Adrenal gland (tissue), 12 donors: Measurements from ENCODE around the gene ADAMTSL5. TPM values are rescaled to one million over a fixed set of nuclear protein-coding genes. Genes with fewer than 3 reads are reported as not detected.

Experiments
- DNase-seq, 7 donors: peaks; one replicate each; pipeline ENCODE4 v3.0.0-alpha.2; 2019 to 2020
- H3K27ac ChIP-seq, 5 donors: fragments of 200-600 bp; sonication (generic) in 4 of 5; 1 replicate in 3 of 5; 2 replicates in 2 of 5; pipeline versions ENCODE4 v1.5.1 to v1.8.0; 2016 to 2020; ENCODE audit warnings: mild to moderate bottlenecking in 1 of 5
- H3K27me3 ChIP-seq: fragments of 200-600 bp; 2 replicates; pipeline ENCODE4 v1.8.0; 2021
- H3K36me3 ChIP-seq, 2 donors: fragments of 200-600 bp; replicated peaks in 1 of 2; 1 replicate in 1 of 2; 2 replicates in 1 of 2; pipeline versions ENCODE4 v1.5.1 to v1.8.0; 2018 to 2022
- H3K4me1 ChIP-seq, 2 donors: fragments of 200-600 bp; replicated peaks in 1 of 2; 1 replicate in 1 of 2; 2 replicates in 1 of 2; pipeline versions ENCODE4 v1.5.1 to v1.8.0; 2018 to 2021
- H3K4me3 ChIP-seq, 4 donors: fragments of 200-600 bp; sonication (generic) in 3 of 4; one replicate each; pipeline ENCODE4 v1.5.1; 2016 to 2018
- H3K9me3 ChIP-seq, 3 donors: fragments of 200-600 bp; sonication (generic) in 1 of 3; replicated peaks in 1 of 3; 1 replicate in 2 of 3; 2 replicates in 1 of 3; pipeline versions ENCODE4 v1.5.1 to v1.8.0; 2016 to 2021
- POLR2A ChIP-seq, 2 donors: fragments of 450-650 bp; IDR thresholded peaks; one replicate each; pipeline ENCODE4 v1.6.1; 2017; ENCODE audit warnings: antibody characterized with exemption in 2 of 2, mild to moderate bottlenecking in 2 of 2, moderate library complexity in 1 of 2
- WGBS, 4 donors: extraction: QIAGEN DNeasy Blood & Tissue Kit in 2 of 4; methylation state at CpG; one replicate each; pipeline versions ENCODE4 v1.1.5 to v1.1.7; 2013 to 2017; 5-methylcytosine and 5-hydroxymethylcytosine counted together
- intact Hi-C, 2 donors: fragments of 100-400 bp; cut with DNase I; formaldehyde crosslinking; loops; one replicate each; pipeline versions ENCODE4 v1.14.1 to v1.15.0; 2022 to 2023
- polyA plus RNA-seq, 3 donors: library from polyadenylated mRNA; stranded (reverse); fragments of 200-250 nt in 2 of 3; fragments of 350-450 nt in 1 of 3; fragmentation: Illumina TruSeq in 1 of 3; extraction: RNeasy Lipid Tissue Mini Kit (QIAGEN cat#74804) in 1 of 3; gene quantifications; one replicate each; pipeline ENCODE4 v1.2.3, GENCODE V29; 2013 to 2014
- total RNA-seq, 9 donors: library from RNA; depleted of rRNA in 4 of 9; stranded (reverse); fragments of >200 nt in 4 of 9; fragments of 120-200 nt in 1 of 9; fragmentation: NEBNext Ultra II Directional in 1 of 9; extraction: Animal tissue kit (Norgen Biotek cat#: 25700) in 1 of 9; gene quantifications; one replicate each; pipeline versions ENCODE4 v1.1.0 to v1.2.4, GENCODE V29; 2013 to 2023
- TF ChIP-seq, protein P1 (sequence below), 6 experiments: fragments of 450-650 bp in 4 of 6; fragments of 200-600 bp in 2 of 6; sonication (generic) in 1 of 6; IDR thresholded peaks; 1 replicate in 5 of 6; 2 replicates in 1 of 6; pipeline versions ENCODE4 v1.5.1 to v1.8.0; 2016 to 2021; ENCODE audit warnings: antibody characterized with exemption in 6 of 6, mild to moderate bottlenecking in 2 of 6, moderate library complexity in 1 of 6
- donor health status: healthy with polysubstance abuse.
- donor health status: Bipolar disorder and iron deficiency.
- donor health status: DM: yes; HTN: yes; CAD: no.
- donor health status: DM: no; HTN: no; CAD: no.
- donor health status: DM: no; HTN: no; CAD: no.
- donor health status: DM: yes; HTN: yes; CAD: no.

ADAMTSL5 gene
- total and polyA plus RNA-seq, 12 donors, result 0.61 to 8.8 (median 1.8) TPM

- H3K4me1 ChIP-seq, result peaks cover 19 to 28% of the 10 kb centered on the region in 2 donors
- no peak for DNase-seq
- H3K27me3 ChIP-seq, result no peaks in the 10 kb centered on the region
- H3K36me3 ChIP-seq, result no peaks in the 10 kb centered on the region
- no peak overlapping the region for H3K4me3 ChIP-seq
- intact Hi-C loops, result no loop called here
- no peaks in the 10 kb centered on the region for H3K9me3 ChIP-seq
- TF ChIP-seq POLR2A (IDR thresholded peaks at IDR 0.05), result no peak
- TF ChIP-seq, protein P1, sequence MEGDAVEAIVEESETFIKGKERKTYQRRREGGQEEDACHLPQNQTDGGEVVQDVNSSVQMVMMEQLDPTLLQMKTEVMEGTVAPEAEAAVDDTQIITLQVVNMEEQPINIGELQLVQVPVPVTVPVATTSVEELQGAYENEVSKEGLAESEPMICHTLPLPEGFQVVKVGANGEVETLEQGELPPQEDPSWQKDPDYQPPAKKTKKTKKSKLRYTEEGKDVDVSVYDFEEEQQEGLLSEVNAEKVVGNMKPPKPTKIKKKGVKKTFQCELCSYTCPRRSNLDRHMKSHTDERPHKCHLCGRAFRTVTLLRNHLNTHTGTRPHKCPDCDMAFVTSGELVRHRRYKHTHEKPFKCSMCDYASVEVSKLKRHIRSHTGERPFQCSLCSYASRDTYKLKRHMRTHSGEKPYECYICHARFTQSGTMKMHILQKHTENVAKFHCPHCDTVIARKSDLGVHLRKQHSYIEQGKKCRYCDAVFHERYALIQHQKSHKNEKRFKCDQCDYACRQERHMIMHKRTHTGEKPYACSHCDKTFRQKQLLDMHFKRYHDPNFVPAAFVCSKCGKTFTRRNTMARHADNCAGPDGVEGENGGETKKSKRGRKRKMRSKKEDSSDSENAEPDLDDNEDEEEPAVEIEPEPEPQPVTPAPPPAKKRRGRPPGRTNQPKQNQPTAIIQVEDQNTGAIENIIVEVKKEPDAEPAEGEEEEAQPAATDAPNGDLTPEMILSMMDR (IDR thresholded peaks at IDR 0.05), result no peak
- no peak overlapping the region for H3K27ac ChIP-seq
- WGBS, 4 donors, result 85 to 93% (median 90%) methylated on average over 9 to 11 of the region's 11 CpGs
These were observed 24.6 kb downstream of the ADAMTSL5 start for GRCh38 chr19:1488282-1488601.

GRCh38 chr19:1487576-1488281, 25.1 kb downstream of the ADAMTSL5 start:
- intact Hi-C loops, result no loop called here
- TF ChIP-seq POLR2A (IDR thresholded peaks at IDR 0.05), result no peak
- TF ChIP-seq, protein P1 (IDR thresholded peaks at IDR 0.05), result no peak
- WGBS, 4 donors, result 90 to 98% (median 93%) methylated on average over 21 to 40 of the region's 40 CpGs

GRCh38 chr19:1486720-1487575, 25.9 kb downstream of the ADAMTSL5 start:
- H3K9me3 ChIP-seq, result no peaks in the 10 kb centered on the region
- DNase-seq, result peak in 1 of 7 donors; percentile 23
- H3K4me3 ChIP-seq, result no peak overlapping the region
- H3K36me3 ChIP-seq, result no peaks in the 10 kb centered on the region
- peaks cover 6 to 15% of the 10 kb centered on the region in 2 donors for H3K4me1 ChIP-seq
- intact Hi-C loops, result no loop called here
- no peak overlapping the region for H3K27ac ChIP-seq
- TF ChIP-seq, protein P1 (IDR thresholded peaks at IDR 0.05), result no peak
- no peak for TF ChIP-seq POLR2A (IDR thresholded peaks at IDR 0.05)
- no peaks in the 10 kb centered on the region for H3K27me3 ChIP-seq
- 92 to 96% (median 95%) methylated on average over 30 to 56 of the region's 56 CpGs for WGBS, 4 donors

More at GRCh38 chr19:1487576-1488281, 25.1 kb downstream of the ADAMTSL5 start:
- H3K27me3 ChIP-seq, result no peaks in the 10 kb centered on the region
- H3K4me1 ChIP-seq, result peaks cover 14 to 23% of the 10 kb centered on the region in 2 donors
- H3K4me3 ChIP-seq, result no peak overlapping the region
- DNase-seq, result peak in 1 of 7 donors; percentile 16
- H3K27ac ChIP-seq, result no peak overlapping the region
- no peaks in the 10 kb centered on the region for H3K9me3 ChIP-seq
- no peaks in the 10 kb centered on the region for H3K36me3 ChIP-seq

GRCh38 chr19:1483979-1484428, 28.8 kb downstream of the ADAMTSL5 start:
- peak in 1 of 7 donors; percentile 12 for DNase-seq
- H3K27ac ChIP-seq, result no peak overlapping the region
- no peak overlapping the region for H3K4me3 ChIP-seq
- intact Hi-C loops, result no loop called here
- WGBS, 4 donors, result 87 to 100% (median 90%) methylated on average over 1 to 23 of the region's 23 CpGs
- H3K36me3 ChIP-seq, result no peaks in the 10 kb centered on the region
- no peak for TF ChIP-seq POLR2A (IDR thresholded peaks at IDR 0.05)
- TF ChIP-seq, protein P1 (IDR thresholded peaks at IDR 0.05), result no peak
- H3K4me1 ChIP-seq, result peaks cover 0 to 5% of the 10 kb centered on the region in 2 donors
- no peaks in the 10 kb centered on the region for H3K27me3 ChIP-seq
- H3K9me3 ChIP-seq, result no peaks in the 10 kb centered on the region
